NCI-H1417 treated with DMSO at 0.1 percent for 48 hours (cell line): ENCODE data around the gene SCAMP1.

Experiments used
- DNase-seq: peaks from one replicate; lab custom pipeline; 2025; lab: John Stamatoyannopoulos, UW

Gene SCAMP1

GRCh38 chr5:78514427-78515330 is 154.3 kb downstream of the SCAMP1 start:
- DNase-seq, result no peak

GRCh38 chr5:78515670-78516069 is 155.3 kb downstream of the SCAMP1 start:
- no peak for DNase-seq

- no peak for DNase-seq
Observed at GRCh38 chr5:78518365-78519197, 158.2 kb downstream of the SCAMP1 start.

GRCh38 chr5:78519198-78519941 is 159.0 kb downstream of the SCAMP1 start:
- no peak for DNase-seq

GRCh38 chr5:78521455-78521854 is 161.0 kb downstream of the SCAMP1 start:
- DNase-seq, result no peak

GRCh38 chr5:78522476-78523260 is 162.3 kb downstream of the SCAMP1 start:
- DNase-seq, result no peak

- DNase-seq, result no peak
Observed at GRCh38 chr5:78523314-78524193, 163.1 kb downstream of the SCAMP1 start.

- no peak for DNase-seq
Observed at GRCh38 chr5:78526049-78526525, 165.7 kb downstream of the SCAMP1 start.

GRCh38 chr5:78527054-78527859 is 166.8 kb downstream of the SCAMP1 start:
- DNase-seq, result no peak

GRCh38 chr5:78527925-78528324 is 167.5 kb downstream of the SCAMP1 start:
- DNase-seq, result no peak
